ENCODE results near the gene ZNF366.

DNA sequence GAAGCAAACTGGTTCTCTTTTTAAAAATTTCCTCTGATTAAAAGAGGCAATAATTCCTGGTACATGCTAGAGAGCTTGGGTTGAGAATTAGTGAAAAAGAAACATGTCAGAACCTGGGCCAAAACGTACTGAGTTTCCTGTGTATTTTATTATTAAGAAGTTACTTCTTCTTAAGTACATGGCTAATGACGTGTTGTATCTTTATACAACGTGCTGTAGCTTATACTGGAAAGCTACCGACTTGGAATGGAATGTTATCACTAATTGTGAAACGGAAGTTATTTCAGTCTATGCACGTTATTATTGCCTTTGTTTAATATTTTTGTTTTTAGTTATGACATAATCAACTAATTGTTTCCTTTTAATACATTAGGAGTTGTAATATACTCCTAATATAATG is 43.1 kb downstream of the ZNF366 start:
- TF ChIP-seq CTCF (IDR thresholded peaks at IDR 0.05; ENCODE audit: insufficient read depth, low read length) (no peak), POLR2AphosphoS5 (IDR thresholded peaks at IDR 0.05; ENCODE audit: low read depth) (no peak)
- TF ChIP-seq, protein P1, sequence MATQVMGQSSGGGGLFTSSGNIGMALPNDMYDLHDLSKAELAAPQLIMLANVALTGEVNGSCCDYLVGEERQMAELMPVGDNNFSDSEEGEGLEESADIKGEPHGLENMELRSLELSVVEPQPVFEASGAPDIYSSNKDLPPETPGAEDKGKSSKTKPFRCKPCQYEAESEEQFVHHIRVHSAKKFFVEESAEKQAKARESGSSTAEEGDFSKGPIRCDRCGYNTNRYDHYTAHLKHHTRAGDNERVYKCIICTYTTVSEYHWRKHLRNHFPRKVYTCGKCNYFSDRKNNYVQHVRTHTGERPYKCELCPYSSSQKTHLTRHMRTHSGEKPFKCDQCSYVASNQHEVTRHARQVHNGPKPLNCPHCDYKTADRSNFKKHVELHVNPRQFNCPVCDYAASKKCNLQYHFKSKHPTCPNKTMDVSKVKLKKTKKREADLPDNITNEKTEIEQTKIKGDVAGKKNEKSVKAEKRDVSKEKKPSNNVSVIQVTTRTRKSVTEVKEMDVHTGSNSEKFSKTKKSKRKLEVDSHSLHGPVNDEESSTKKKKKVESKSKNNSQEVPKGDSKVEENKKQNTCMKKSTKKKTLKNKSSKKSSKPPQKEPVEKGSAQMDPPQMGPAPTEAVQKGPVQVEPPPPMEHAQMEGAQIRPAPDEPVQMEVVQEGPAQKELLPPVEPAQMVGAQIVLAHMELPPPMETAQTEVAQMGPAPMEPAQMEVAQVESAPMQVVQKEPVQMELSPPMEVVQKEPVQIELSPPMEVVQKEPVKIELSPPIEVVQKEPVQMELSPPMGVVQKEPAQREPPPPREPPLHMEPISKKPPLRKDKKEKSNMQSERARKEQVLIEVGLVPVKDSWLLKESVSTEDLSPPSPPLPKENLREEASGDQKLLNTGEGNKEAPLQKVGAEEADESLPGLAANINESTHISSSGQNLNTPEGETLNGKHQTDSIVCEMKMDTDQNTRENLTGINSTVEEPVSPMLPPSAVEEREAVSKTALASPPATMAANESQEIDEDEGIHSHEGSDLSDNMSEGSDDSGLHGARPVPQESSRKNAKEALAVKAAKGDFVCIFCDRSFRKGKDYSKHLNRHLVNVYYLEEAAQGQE (IDR thresholded peaks at IDR 0.05; ENCODE audit: insufficient replicate concordance, low read depth): no peak
